Measurements from ENCODE around the gene DGKQ.

GRCh38 chr4:1010395-1011021, 37.1 kb upstream of the DGKQ start:
- no peak for TF ChIP-seq POLR2A (IDR thresholded peaks at IDR 0.05; ENCODE audit: low read depth, low read length)
- TF ChIP-seq CTCF (IDR thresholded peaks at IDR 0.05; ENCODE audit: extremely low read depth in 1 of 2, insufficient read depth in 1 of 2, low read depth in 1 of 2, low read length in 2 of 2): no peak
- TF ChIP-seq EZH2 (IDR thresholded peaks at IDR 0.05; ENCODE audit: borderline replicate concordance, low read depth, low read length, severe bottlenecking): no peak
- TF ChIP-seq MYC (IDR thresholded peaks at IDR 0.05; ENCODE audit: low read depth, low read length): no peak
- no peak for TF ChIP-seq POLR2AphosphoS5 (IDR thresholded peaks at IDR 0.05; ENCODE audit: insufficient read depth, low read depth, low read length)
- TF ChIP-seq MAX (IDR thresholded peaks at IDR 0.05; ENCODE audit: insufficient read depth, insufficient read length): no peak
- no peak for TF ChIP-seq GATA2 (IDR thresholded peaks at IDR 0.05; ENCODE audit: insufficient read depth, insufficient read length, low read depth, low read length)

Measured in endothelial cell of umbilical vein (primary cell).